ENCODE data around the gene SAMD5. TPM values are rescaled to one million over a fixed set of nuclear protein-coding genes. Genes with fewer than 3 reads are reported as not detected.

SAMD5 gene
- total and polyA plus RNA-seq, 9 of the 15 experiments (the other 6 are each of a cell fraction or from before 2014, with no cell fraction given) = 0.15 to 0.91 (median 0.55) TPM

GRCh38 chr6:147467428-147467827 is 41.1 kb upstream of the SAMD5 start (continued):
- no peak for TF ChIP-seq ZNF75A (CRISPR knock-in tag; IDR thresholded peaks at IDR 0.05)
- TF ChIP-seq TEAD1 (CRISPR knock-in tag; IDR thresholded peaks at IDR 0.05) = peak in 1 of 2 experiments; percentile 74; a peak in 2 of 4 replicates
- peak; percentile 69; the same call in 1 of the 2 replicates for TF ChIP-seq HIVEP1 (CRISPR knock-in tag; IDR thresholded peaks at IDR 0.05)
- TF ChIP-seq IFI16 (CRISPR knock-in tag; IDR thresholded peaks at IDR 0.05) = no peak
- peak; percentile 88 for TF ChIP-seq MECOM (CRISPR knock-in tag; IDR thresholded peaks at IDR 0.05)
- TF ChIP-seq ZNF699 (CRISPR knock-in tag; IDR thresholded peaks at IDR 0.05; ENCODE audit: insufficient replicate concordance) = no peak
- no peak for TF ChIP-seq STAG1 (CRISPR knock-in tag; IDR thresholded peaks at IDR 0.05; ENCODE audit: borderline replicate concordance)
- TF ChIP-seq ZNF766 (CRISPR knock-in tag; conservative IDR thresholded peaks at IDR 0.05) = peak; percentile 92
- TF ChIP-seq SMC3 (conservative IDR thresholded peaks at IDR 0.05; ENCODE audit: insufficient read depth, low read depth, low read length) = no peak
- peak; percentile 74; the same call in 1 of the 2 replicates for TF ChIP-seq CUX1 (CRISPR knock-in tag; IDR thresholded peaks at IDR 0.05)
- TF ChIP-seq, protein P1, sequence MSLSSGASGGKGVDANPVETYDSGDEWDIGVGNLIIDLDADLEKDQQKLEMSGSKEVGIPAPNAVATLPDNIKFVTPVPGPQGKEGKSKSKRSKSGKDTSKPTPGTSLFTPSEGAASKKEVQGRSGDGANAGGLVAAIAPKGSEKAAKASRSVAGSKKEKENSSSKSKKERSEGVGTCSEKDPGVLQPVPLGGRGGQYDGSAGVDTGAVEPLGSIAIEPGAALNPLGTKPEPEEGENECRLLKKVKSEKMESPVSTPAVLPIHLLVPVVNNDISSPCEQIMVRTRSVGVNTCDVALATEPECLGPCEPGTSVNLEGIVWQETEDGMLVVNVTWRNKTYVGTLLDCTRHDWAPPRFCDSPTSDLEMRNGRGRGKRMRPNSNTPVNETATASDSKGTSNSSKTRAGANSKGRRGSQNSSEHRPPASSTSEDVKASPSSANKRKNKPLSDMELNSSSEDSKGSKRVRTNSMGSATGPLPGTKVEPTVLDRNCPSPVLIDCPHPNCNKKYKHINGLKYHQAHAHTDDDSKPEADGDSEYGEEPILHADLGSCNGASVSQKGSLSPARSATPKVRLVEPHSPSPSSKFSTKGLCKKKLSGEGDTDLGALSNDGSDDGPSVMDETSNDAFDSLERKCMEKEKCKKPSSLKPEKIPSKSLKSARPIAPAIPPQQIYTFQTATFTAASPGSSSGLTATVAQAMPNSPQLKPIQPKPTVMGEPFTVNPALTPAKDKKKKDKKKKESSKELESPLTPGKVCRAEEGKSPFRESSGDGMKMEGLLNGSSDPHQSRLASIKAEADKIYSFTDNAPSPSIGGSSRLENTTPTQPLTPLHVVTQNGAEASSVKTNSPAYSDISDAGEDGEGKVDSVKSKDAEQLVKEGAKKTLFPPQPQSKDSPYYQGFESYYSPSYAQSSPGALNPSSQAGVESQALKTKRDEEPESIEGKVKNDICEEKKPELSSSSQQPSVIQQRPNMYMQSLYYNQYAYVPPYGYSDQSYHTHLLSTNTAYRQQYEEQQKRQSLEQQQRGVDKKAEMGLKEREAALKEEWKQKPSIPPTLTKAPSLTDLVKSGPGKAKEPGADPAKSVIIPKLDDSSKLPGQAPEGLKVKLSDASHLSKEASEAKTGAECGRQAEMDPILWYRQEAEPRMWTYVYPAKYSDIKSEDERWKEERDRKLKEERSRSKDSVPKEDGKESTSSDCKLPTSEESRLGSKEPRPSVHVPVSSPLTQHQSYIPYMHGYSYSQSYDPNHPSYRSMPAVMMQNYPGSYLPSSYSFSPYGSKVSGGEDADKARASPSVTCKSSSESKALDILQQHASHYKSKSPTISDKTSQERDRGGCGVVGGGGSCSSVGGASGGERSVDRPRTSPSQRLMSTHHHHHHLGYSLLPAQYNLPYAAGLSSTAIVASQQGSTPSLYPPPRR (CRISPR knock-in tag; IDR thresholded peaks at IDR 0.05; ENCODE audit: borderline replicate concordance) = no peak
- no peak for TF ChIP-seq ZBTB7A (IDR thresholded peaks at IDR 0.05; ENCODE audit: borderline replicate concordance, control insufficient read depth, low read depth, low read length)
- TF ChIP-seq RFX7 (CRISPR knock-in tag; IDR thresholded peaks at IDR 0.05) = no peak
- TF ChIP-seq C11orf30 (IDR thresholded peaks at IDR 0.05; ENCODE audit: low read depth) = no peak
- TF ChIP-seq ZNF184 (CRISPR knock-in tag; IDR thresholded peaks at IDR 0.05) = no peak
- TF ChIP-seq, protein P2, sequence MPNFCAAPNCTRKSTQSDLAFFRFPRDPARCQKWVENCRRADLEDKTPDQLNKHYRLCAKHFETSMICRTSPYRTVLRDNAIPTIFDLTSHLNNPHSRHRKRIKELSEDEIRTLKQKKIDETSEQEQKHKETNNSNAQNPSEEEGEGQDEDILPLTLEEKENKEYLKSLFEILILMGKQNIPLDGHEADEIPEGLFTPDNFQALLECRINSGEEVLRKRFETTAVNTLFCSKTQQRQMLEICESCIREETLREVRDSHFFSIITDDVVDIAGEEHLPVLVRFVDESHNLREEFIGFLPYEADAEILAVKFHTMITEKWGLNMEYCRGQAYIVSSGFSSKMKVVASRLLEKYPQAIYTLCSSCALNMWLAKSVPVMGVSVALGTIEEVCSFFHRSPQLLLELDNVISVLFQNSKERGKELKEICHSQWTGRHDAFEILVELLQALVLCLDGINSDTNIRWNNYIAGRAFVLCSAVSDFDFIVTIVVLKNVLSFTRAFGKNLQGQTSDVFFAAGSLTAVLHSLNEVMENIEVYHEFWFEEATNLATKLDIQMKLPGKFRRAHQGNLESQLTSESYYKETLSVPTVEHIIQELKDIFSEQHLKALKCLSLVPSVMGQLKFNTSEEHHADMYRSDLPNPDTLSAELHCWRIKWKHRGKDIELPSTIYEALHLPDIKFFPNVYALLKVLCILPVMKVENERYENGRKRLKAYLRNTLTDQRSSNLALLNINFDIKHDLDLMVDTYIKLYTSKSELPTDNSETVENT (CRISPR knock-in tag; IDR thresholded peaks at IDR 0.05) = no peak

Data from K562 (cell line).